ENCODE measurements around the gene RAB7B.

Gene RAB7B

DNA sequence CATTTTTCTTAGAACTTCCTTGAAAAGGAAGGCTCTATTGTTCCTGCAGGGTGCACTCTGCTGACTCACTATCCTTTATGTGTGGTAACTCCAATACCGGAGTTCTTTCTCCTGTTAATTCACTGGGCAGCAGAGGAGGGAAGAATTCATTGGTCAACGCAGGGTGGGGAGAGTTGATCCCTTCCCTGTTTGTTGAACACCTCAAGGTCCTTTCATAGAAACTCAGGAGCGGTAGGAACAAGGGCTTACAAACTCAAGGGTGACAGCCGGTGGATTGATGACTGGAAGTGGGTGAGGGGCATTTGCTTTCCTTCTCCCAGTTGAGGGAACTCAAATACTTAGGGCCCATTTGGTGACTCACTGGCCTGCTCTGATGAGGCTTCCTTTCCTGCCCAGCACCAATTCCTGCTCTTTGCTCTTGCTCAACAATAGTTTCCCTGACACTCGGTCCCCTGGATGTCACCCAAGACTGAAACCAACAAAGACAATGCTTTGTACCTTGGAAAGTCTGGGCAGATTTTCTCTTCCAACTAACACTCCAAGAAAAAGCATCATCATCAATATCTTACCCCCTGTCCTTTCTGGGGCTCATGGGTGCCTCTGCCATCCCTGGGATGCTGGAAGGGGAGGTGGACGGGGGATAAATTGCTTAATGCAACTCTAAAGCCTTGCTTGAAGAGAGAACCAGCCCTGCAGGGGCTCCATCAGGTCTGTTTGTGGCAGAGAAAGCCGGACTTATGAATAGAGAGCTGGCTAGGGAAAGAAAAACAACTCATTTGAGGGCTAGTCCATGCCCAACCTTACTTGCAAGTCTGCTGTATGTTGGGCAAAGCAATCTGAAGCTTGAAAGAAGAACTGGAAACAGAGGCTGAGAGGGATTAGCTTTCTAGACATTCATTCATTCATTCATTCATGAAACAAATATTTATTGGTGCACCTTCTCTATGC is 69.2 kb downstream of the RAB7B start:
- ChIA-PET POLR2A (no interaction called here), CTCF (interaction anchor here (0.8 to 2.6 kb wide), 4 partner anchors 14 to 44 kb away, joined by 3 to 15 read pairs (median 5); no protein-coding TSS in a partner anchor)
- Histone ChIP-seq H3K36me3 (ENCODE audit: control insufficient read depth in 4 of 4, insufficient read depth in 4 of 4, low read length in 3 of 4) (no peaks in the 10 kb centered on the region), H3K27ac (ENCODE audit: insufficient read depth in 1 of 2, low read depth in 1 of 2, low read length in 2 of 2, poor library complexity in 1 of 2, severe bottlenecking in 2 of 2) (no peak overlapping the region), H3K9me3 (ENCODE audit: control extremely low read depth in 1 of 5, control insufficient read depth in 4 of 5, insufficient read depth in 2 of 5, low read depth in 1 of 5, low read length in 4 of 5) (no peaks in the 10 kb centered on the region), H3K4me3 (ENCODE audit: control insufficient read depth in 1 of 7, extremely low read depth in 1 of 7, insufficient read depth in 4 of 7, low read depth in 2 of 7, low read length in 6 of 7) (no peak overlapping the region), H3K4me1 (ENCODE audit: control extremely low read depth in 1 of 4, control insufficient read depth in 4 of 4, insufficient read depth in 4 of 4, low read length in 3 of 4) (peaks cover 0 to 7% (median 2%) of the 10 kb centered on the region in 4 experiments), H3K27me3 (replicated peaks in 2 of 5; ENCODE audit: control insufficient read depth in 4 of 5, insufficient read depth in 5 of 5, low read length in 4 of 5) (peaks cover 0 to 15% (median 3%) of the 10 kb centered on the region in 5 experiments)
- peak in 2 of 3 donors; percentile 13 for DNase-seq
- WGBS (ENCODE audit: insufficient coverage): 63% methylated on average over 3 of the region's 7 CpGs

DNA sequence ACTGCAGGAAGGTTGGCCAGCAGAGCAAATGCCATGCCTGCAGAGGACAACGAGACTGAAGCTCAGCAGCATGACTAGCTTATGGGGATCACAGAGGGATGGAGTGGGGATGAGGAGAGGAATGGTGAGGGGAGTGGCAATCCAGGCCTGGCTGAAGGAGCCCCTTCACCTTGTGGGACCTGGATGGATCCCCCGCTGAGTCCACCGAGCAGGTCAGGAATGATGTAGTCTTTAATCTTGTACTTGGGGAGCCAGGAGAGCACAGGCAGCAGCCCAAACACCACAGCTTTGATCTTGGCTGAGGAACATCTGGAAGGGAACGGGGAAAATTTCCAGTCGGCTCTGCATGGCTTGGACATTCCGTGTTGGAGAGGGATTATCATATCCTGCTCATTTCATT is 70.4 kb downstream of the RAB7B start:
- WGBS (ENCODE audit: insufficient coverage): 96% methylated on average over 5 of the region's 6 CpGs
- H3K4me3 ChIP-seq (ENCODE audit: control insufficient read depth in 1 of 7, extremely low read depth in 1 of 7, insufficient read depth in 4 of 7, low read depth in 2 of 7, low read length in 6 of 7): no peak overlapping the region
- CTCF ChIA-PET: interaction anchor here (1.5 to 2.6 kb wide), 2 partner anchors 35 to 45 kb away, joined by 3 to 15 read pairs; no protein-coding TSS in a partner anchor
- H3K27me3 ChIP-seq (replicated peaks in 2 of 5; ENCODE audit: control insufficient read depth in 4 of 5, insufficient read depth in 5 of 5, low read length in 4 of 5): peaks cover 0 to 8% (median 0%) of the 10 kb centered on the region in 5 experiments
- POLR2A ChIA-PET: no interaction called here
- no peak overlapping the region for H3K27ac ChIP-seq (ENCODE audit: insufficient read depth in 1 of 2, low read depth in 1 of 2, low read length in 2 of 2, poor library complexity in 1 of 2, severe bottlenecking in 2 of 2)
- no peaks in the 10 kb centered on the region for H3K36me3 ChIP-seq (ENCODE audit: control insufficient read depth in 4 of 4, insufficient read depth in 4 of 4, low read length in 3 of 4)
- peaks cover 0 to 7% (median 2%) of the 10 kb centered on the region in 4 experiments for H3K4me1 ChIP-seq (ENCODE audit: control extremely low read depth in 1 of 4, control insufficient read depth in 4 of 4, insufficient read depth in 4 of 4, low read length in 3 of 4)
- no peak for DNase-seq
- no peaks in the 10 kb centered on the region for H3K9me3 ChIP-seq (ENCODE audit: control extremely low read depth in 1 of 5, control insufficient read depth in 4 of 5, insufficient read depth in 2 of 5, low read depth in 1 of 5, low read length in 4 of 5)

DNA sequence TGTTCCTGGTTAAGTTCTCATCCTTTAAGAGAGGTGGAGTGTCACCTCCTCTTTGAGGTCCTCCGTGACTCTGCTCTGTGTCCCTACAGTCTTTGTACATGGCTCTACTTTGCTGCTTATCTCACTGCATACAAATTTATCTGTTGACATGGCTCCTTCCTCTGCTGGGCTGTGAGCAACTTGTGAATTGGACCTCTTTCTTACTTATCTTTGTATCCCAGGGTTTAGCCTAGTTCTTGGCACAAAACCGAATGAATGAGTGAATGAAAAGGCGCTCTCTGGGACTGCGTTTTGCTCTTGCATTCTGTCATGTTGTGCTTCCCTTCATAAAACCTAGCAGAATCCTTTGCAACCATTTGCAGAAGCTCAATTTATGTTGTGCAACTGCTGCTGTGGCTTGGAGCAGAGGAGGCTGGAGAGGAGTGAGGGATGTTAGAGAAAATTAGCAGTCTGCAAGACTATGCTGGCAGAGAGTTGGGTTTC is 72.4 kb downstream of the RAB7B start:
- Histone ChIP-seq H3K4me1 (ENCODE audit: control extremely low read depth in 1 of 4, control insufficient read depth in 4 of 4, insufficient read depth in 4 of 4, low read length in 3 of 4) (peaks cover 0 to 7% (median 2%) of the 10 kb centered on the region in 4 experiments), H3K4me3 (ENCODE audit: control insufficient read depth in 1 of 7, extremely low read depth in 1 of 7, insufficient read depth in 4 of 7, low read depth in 2 of 7, low read length in 6 of 7) (no peak overlapping the region), H3K9me3 (ENCODE audit: control extremely low read depth in 1 of 5, control insufficient read depth in 4 of 5, insufficient read depth in 2 of 5, low read depth in 1 of 5, low read length in 4 of 5) (no peaks in the 10 kb centered on the region), H3K36me3 (ENCODE audit: control insufficient read depth in 4 of 4, insufficient read depth in 4 of 4, low read length in 3 of 4) (no peaks in the 10 kb centered on the region), H3K27ac (ENCODE audit: insufficient read depth in 1 of 2, low read depth in 1 of 2, low read length in 2 of 2, poor library complexity in 1 of 2, severe bottlenecking in 2 of 2) (no peak overlapping the region), H3K27me3 (replicated peaks in 2 of 5; ENCODE audit: control insufficient read depth in 4 of 5, insufficient read depth in 5 of 5, low read length in 4 of 5) (peaks cover 0 to 6% (median 0%) of the 10 kb centered on the region in 5 experiments)
- ChIA-PET POLR2A (no interaction called here), CTCF (interaction anchor here (2.6 kb wide), 1 partner anchor 47 kb away, joined by 15 read pairs; no protein-coding TSS in a partner anchor)
- DNase-seq: peak in 2 of 3 donors; percentile 23 to 30
- 52% methylated on average over 4 of the region's 4 CpGs for whole genome bisulfite sequencing (ENCODE audit: insufficient coverage)

DNA sequence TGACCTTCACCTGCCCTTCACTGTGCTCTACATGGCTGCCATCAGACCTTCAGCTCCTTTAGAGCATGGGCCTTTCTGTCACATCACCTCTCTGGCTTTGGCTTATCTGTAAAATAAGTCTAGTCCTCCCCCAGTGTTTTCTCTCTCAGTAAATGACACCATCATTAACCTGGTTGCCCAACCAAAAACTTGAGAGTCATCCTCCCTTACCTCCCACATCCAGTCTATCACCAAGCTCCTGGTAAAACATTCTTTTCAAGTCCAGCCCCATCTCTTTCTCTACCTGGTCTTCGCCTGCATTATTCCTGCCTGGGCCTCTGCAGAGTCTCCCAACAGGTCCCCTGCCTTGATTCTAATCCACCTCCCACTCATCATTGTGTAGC is 73.0 kb downstream of the RAB7B start:
- no peaks in the 10 kb centered on the region for H3K36me3 ChIP-seq (ENCODE audit: control insufficient read depth in 4 of 4, insufficient read depth in 4 of 4, low read length in 3 of 4)
- POLR2A ChIA-PET: no interaction called here
- no peak for DNase-seq
- H3K9me3 ChIP-seq (ENCODE audit: control extremely low read depth in 1 of 5, control insufficient read depth in 4 of 5, insufficient read depth in 2 of 5, low read depth in 1 of 5, low read length in 4 of 5): no peaks in the 10 kb centered on the region
- peaks cover 0 to 7% (median 2%) of the 10 kb centered on the region in 4 experiments for H3K4me1 ChIP-seq (ENCODE audit: control extremely low read depth in 1 of 4, control insufficient read depth in 4 of 4, insufficient read depth in 4 of 4, low read length in 3 of 4)
- no peak overlapping the region for H3K27ac ChIP-seq (ENCODE audit: insufficient read depth in 1 of 2, low read depth in 1 of 2, low read length in 2 of 2, poor library complexity in 1 of 2, severe bottlenecking in 2 of 2)
- H3K27me3 ChIP-seq (replicated peaks in 2 of 5; ENCODE audit: control insufficient read depth in 4 of 5, insufficient read depth in 5 of 5, low read length in 4 of 5): peaks cover 0 to 6% (median 0%) of the 10 kb centered on the region in 5 experiments
- H3K4me3 ChIP-seq (ENCODE audit: control insufficient read depth in 1 of 7, extremely low read depth in 1 of 7, insufficient read depth in 4 of 7, low read depth in 2 of 7, low read length in 6 of 7): no peak overlapping the region
- CTCF ChIA-PET: interaction anchor here (0.8 to 1.8 kb wide), 6 partner anchors 10 to 139 kb away, joined by 3 to 7 read pairs (median 4); no protein-coding TSS in a partner anchor
- WGBS (ENCODE audit: insufficient coverage): 100% methylated on average over 1 of the region's 1 CpG

DNA sequence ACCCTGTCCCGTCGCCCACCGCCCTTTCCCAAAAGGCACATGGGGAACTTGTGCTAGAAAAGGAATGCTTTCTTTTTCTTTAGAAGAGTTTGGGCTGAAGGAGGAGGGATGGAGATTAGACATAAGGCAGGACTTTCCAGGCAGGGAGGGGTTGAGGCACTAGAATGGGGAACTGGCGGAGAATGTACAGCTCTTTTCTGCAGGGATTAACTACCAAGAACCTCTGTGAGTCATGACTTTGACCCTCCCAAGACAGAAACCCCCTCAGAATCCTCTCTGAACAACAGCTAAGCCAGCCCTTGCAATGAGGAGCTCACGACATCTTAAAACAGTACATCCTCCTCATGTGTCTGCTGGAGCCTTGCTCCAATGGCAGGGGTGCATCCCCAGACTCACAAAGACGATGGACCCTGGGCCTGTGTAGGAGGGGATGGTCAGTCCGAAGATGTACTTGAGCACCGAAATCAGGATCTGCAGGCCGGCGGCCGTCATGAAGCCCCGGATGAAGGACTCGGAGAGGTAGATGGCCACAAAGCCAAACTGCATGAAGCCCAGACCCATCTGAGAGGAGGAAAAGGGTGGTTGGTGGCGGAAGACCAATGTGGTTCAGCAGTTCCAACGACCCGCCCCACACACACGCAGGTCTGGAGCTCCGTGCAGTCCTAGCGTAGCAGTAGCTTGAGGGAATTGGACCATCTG is 73.5 kb downstream of the RAB7B start:
- POLR2A ChIA-PET: no interaction called here
- peaks cover 0 to 7% (median 2%) of the 10 kb centered on the region in 4 experiments for H3K4me1 ChIP-seq (ENCODE audit: control extremely low read depth in 1 of 4, control insufficient read depth in 4 of 4, insufficient read depth in 4 of 4, low read length in 3 of 4)
- CTCF ChIA-PET: interaction anchor here (0.8 to 1.8 kb wide), 7 partner anchors 9 to 139 kb away, joined by 3 to 7 read pairs (median 4); no protein-coding TSS in a partner anchor

DNA sequence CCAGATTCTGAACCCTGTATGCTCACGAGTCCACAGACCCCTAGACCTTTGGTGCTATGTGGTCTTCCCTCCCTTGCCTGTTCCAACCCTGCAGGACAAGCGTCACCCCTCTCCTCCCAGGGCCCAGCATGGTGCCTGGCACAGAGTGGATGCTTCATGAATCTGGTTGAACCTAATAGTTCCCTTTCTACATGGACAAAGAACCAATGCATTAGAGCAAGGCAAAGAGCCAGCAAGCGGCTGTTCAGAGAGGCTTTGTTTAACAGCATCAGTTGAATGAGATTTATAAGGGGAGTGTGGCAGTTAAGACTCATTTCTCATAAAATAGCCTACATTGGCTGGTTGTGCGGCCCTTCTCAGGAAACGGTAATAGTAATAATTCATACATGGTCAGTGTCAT is 74.9 kb downstream of the RAB7B start:
- WGBS (ENCODE audit: insufficient coverage): 98% methylated on average over 4 of the region's 5 CpGs
- no peak overlapping the region for H3K4me3 ChIP-seq (ENCODE audit: control insufficient read depth in 1 of 7, extremely low read depth in 1 of 7, insufficient read depth in 4 of 7, low read depth in 2 of 7, low read length in 6 of 7)
- CTCF ChIA-PET: interaction anchor here (0.7 to 1.1 kb wide), 3 partner anchors 10 to 49 kb away, joined by 3 to 5 read pairs (median 3); no protein-coding TSS in a partner anchor
- no peak for DNase-seq
- POLR2A ChIA-PET: no interaction called here
- H3K36me3 ChIP-seq (ENCODE audit: control insufficient read depth in 4 of 4, insufficient read depth in 4 of 4, low read length in 3 of 4): no peaks in the 10 kb centered on the region
- H3K4me1 ChIP-seq (ENCODE audit: control extremely low read depth in 1 of 4, control insufficient read depth in 4 of 4, insufficient read depth in 4 of 4, low read length in 3 of 4): peaks cover 0 to 5% (median 0%) of the 10 kb centered on the region in 4 experiments
- H3K27me3 ChIP-seq (replicated peaks in 2 of 5; ENCODE audit: control insufficient read depth in 4 of 5, insufficient read depth in 5 of 5, low read length in 4 of 5): peaks cover 0 to 6% (median 0%) of the 10 kb centered on the region in 5 experiments
- no peaks in the 10 kb centered on the region for H3K9me3 ChIP-seq (ENCODE audit: control extremely low read depth in 1 of 5, control insufficient read depth in 4 of 5, insufficient read depth in 2 of 5, low read depth in 1 of 5, low read length in 4 of 5)
- no peak overlapping the region for H3K27ac ChIP-seq (ENCODE audit: insufficient read depth in 1 of 2, low read depth in 1 of 2, low read length in 2 of 2, poor library complexity in 1 of 2, severe bottlenecking in 2 of 2)

More for the DNA sequence above, 73.5 kb downstream of the RAB7B start:
- no peak overlapping the region for H3K4me3 ChIP-seq (ENCODE audit: control insufficient read depth in 1 of 7, extremely low read depth in 1 of 7, insufficient read depth in 4 of 7, low read depth in 2 of 7, low read length in 6 of 7)
- no peaks in the 10 kb centered on the region for H3K9me3 ChIP-seq (ENCODE audit: control extremely low read depth in 1 of 5, control insufficient read depth in 4 of 5, insufficient read depth in 2 of 5, low read depth in 1 of 5, low read length in 4 of 5)
- no peaks in the 10 kb centered on the region for H3K36me3 ChIP-seq (ENCODE audit: control insufficient read depth in 4 of 4, insufficient read depth in 4 of 4, low read length in 3 of 4)
- 91% methylated on average over 18 of the region's 19 CpGs for WGBS (ENCODE audit: insufficient coverage)
- no peak for DNase-seq
- H3K27me3 ChIP-seq (replicated peaks in 2 of 5; ENCODE audit: control insufficient read depth in 4 of 5, insufficient read depth in 5 of 5, low read length in 4 of 5): peaks cover 0 to 6% (median 0%) of the 10 kb centered on the region in 5 experiments
- H3K27ac ChIP-seq (ENCODE audit: insufficient read depth in 1 of 2, low read depth in 1 of 2, low read length in 2 of 2, poor library complexity in 1 of 2, severe bottlenecking in 2 of 2): no peak overlapping the region

Data from common myeloid progenitor, CD34-positive (primary cell).